Smooth muscle cell (in vitro differentiated cells): ENCODE measurements around the gene SH3PXD2B. TPM values are rescaled to one million over a fixed set of nuclear protein-coding genes. Genes with fewer than 3 reads are reported as not detected.

Experiments
- DNase-seq: peaks from one replicate; lab custom pipeline; 2025; ENCODE audit not compliant: unreplicated experiment; lab: John Stamatoyannopoulos, UW
- H2AFZ ChIP-seq: fragments of 200-600 bp; sonication (generic); 2 replicates; pipeline ENCODE4 v1.6.0; 2016; ENCODE audit warnings: antibody characterized with exemption, low read depth, mild to moderate bottlenecking
- H3F3A ChIP-seq: fragments of 200-600 bp; sonication (generic); 2 replicates; pipeline ENCODE4 v1.6.0; 2017; ENCODE audit warnings: antibody characterized with exemption, low read depth
- H3K27ac ChIP-seq: fragments of 200-600 bp; sonication (generic); 2 replicates; pipeline ENCODE4 v1.5.1; 2016; ENCODE audit warnings: low read depth, mild to moderate bottlenecking
- H3K27me3 ChIP-seq: fragments of 200-600 bp; sonication (generic); 2 replicates; pipeline ENCODE4 v1.6.1; 2016; ENCODE audit warnings: low read depth, mild to moderate bottlenecking
- H3K36me3 ChIP-seq: fragments of 200-600 bp; sonication (generic); 2 replicates; pipeline ENCODE4 v1.5.1; 2016; ENCODE audit warnings: low read depth
- H3K4me1 ChIP-seq: fragments of 200-600 bp; sonication (generic); 2 replicates; pipeline ENCODE4 v1.5.1; 2016; ENCODE audit warnings: low read depth
- H3K4me2 ChIP-seq: fragments of 200-600 bp; sonication (generic); 2 replicates; pipeline ENCODE4 v1.6.0; 2016; ENCODE audit warnings: mild to moderate bottlenecking
- H3K4me3 ChIP-seq: fragments of 200-600 bp; sonication (generic); 2 replicates; pipeline ENCODE4 v1.5.1; 2016; ENCODE audit warnings: mild to moderate bottlenecking
- H3K79me2 ChIP-seq: fragments of 200-600 bp; sonication (generic); 2 replicates; pipeline ENCODE4 v1.6.0; 2016; ENCODE audit warnings: low read depth, mild to moderate bottlenecking
- H3K9ac ChIP-seq: fragments of 200-600 bp; sonication (generic); 2 replicates; pipeline ENCODE4 v1.6.0; 2016; ENCODE audit warnings: low read depth
- H3K9me3 ChIP-seq: fragments of 200-600 bp; sonication (generic); replicated peaks from 2 replicates; pipeline ENCODE4 v1.5.1; 2016; ENCODE audit warnings: low read depth
- H4K20me1 ChIP-seq: fragments of 200-600 bp; sonication (generic); 2 replicates; pipeline ENCODE4 v1.6.0; 2016; ENCODE audit warnings: low read depth
- CTCF ChIP-seq: fragments of 200-600 bp; sonication (generic); IDR thresholded peaks from 2 replicates; pipeline ENCODE4 v1.5.1; 2017; ENCODE audit warnings: borderline replicate concordance, mild to moderate bottlenecking, antibody characterized with exemption; ENCODE audit not compliant: insufficient read depth, poor library complexity, severe bottlenecking
- WGBS: methylation state at CpG from one replicate; pipeline ENCODE4 v1.1.7; 2016; ENCODE audit warnings: low lambda C conversion rate; 5-methylcytosine and 5-hydroxymethylcytosine counted together
- polyA plus RNA-seq: library from polyadenylated mRNA; unstranded; fragments of >200 nt; fragmentation: Nextera tagmentation; extraction: Ambion mirVana; gene quantifications from 2 replicates; pipeline ENCODE4 v1.2.1, GENCODE V29; 2016
- total RNA-seq: library from RNA; depleted of rRNA; stranded (reverse); fragments of >200 nt; gene quantifications from 2 replicates; pipeline ENCODE4 v1.2.3, GENCODE V29; 2014

The SH3PXD2B gene
- total and polyA plus RNA-seq, 2 experiments from 2014 or later: 36.5 to 39.4 TPM

- 2% methylated on average over 2 of the region's 2 CpGs for WGBS
- Histone ChIP-seq H2AFZ (no peak overlapping the region), H3K27ac (no peak overlapping the region), H3K4me3 (no peak overlapping the region), H3K9me3 (no peaks in the 10 kb centered on the region), H3F3A (no peaks in the 10 kb centered on the region), H3K36me3 (no peaks in the 10 kb centered on the region), H3K4me1 (no peaks in the 10 kb centered on the region), H4K20me1 (no peaks in the 10 kb centered on the region), H3K4me2 (no peak overlapping the region), H3K27me3 (no peaks in the 10 kb centered on the region), H3K79me2 (no peaks in the 10 kb centered on the region), H3K9ac (no peak overlapping the region)
- no peak for TF ChIP-seq CTCF
- DNase-seq: no peak
These were observed 154.3 kb downstream of the SH3PXD2B start for GRCh38 chr5:172299916-172300439.

GRCh38 chr5:172294831-172295230, 159.5 kb downstream of the SH3PXD2B start:
- no peak overlapping the region for H3K4me2 ChIP-seq
- DNase-seq: no peak
- H3K27me3 ChIP-seq: no peaks in the 10 kb centered on the region
- no peak overlapping the region for H2AFZ ChIP-seq
- no peak overlapping the region for H3K27ac ChIP-seq
- no peaks in the 10 kb centered on the region for H3K4me1 ChIP-seq
- H4K20me1 ChIP-seq: no peaks in the 10 kb centered on the region
- no peak overlapping the region for H3K4me3 ChIP-seq
- TF ChIP-seq CTCF: no peak
- H3K9ac ChIP-seq: no peak overlapping the region
- H3F3A ChIP-seq: no peaks in the 10 kb centered on the region
- no peaks in the 10 kb centered on the region for H3K79me2 ChIP-seq
- H3K36me3 ChIP-seq: no peaks in the 10 kb centered on the region
- no peaks in the 10 kb centered on the region for H3K9me3 ChIP-seq

GRCh38 chr5:172293745-172294342, 160.5 kb downstream of the SH3PXD2B start:
- no peak overlapping the region for H3K4me3 ChIP-seq
- H3K79me2 ChIP-seq: no peaks in the 10 kb centered on the region
- H3K9me3 ChIP-seq: no peaks in the 10 kb centered on the region
- whole genome bisulfite sequencing: 87% methylated on average over 2 of the region's 2 CpGs
- no peaks in the 10 kb centered on the region for H3F3A ChIP-seq
- no peak overlapping the region for H3K9ac ChIP-seq
- no peak overlapping the region for H2AFZ ChIP-seq
- DNase-seq: no peak
- no peaks in the 10 kb centered on the region for H3K36me3 ChIP-seq
- TF ChIP-seq CTCF: no peak
- H4K20me1 ChIP-seq: no peaks in the 10 kb centered on the region
- no peak overlapping the region for H3K27ac ChIP-seq
- H3K4me2 ChIP-seq: no peak overlapping the region
- no peaks in the 10 kb centered on the region for H3K4me1 ChIP-seq
- no peaks in the 10 kb centered on the region for H3K27me3 ChIP-seq
